Chondrocyte (in vitro differentiated cells): ENCODE data around the gene COL6A1. TPM values are rescaled to one million over a fixed set of nuclear protein-coding genes. Genes with fewer than 3 reads are reported as not detected.

Experiments used
- DNase-seq: peaks from one replicate; pipeline ENCODE4 v3.0.0; 2021; ENCODE audit warnings: mixed read lengths, low spot score
- H3K27ac Mint-ChIP-seq: one replicate; pipeline ENCODE4 v1.8.0; 2021; ENCODE audit warnings: mild to moderate bottlenecking, moderate library complexity, mixed read lengths; ENCODE audit not compliant: unreplicated experiment
- H3K27me3 Mint-ChIP-seq: 2 replicates; pipeline ENCODE4 v1.8.0; 2021; ENCODE audit warnings: low read depth, mixed read lengths
- H3K36me3 Mint-ChIP-seq: 2 replicates; pipeline ENCODE4 v1.8.0; 2021; ENCODE audit warnings: low read depth, mixed read lengths
- H3K4me1 Mint-ChIP-seq: 2 replicates; pipeline ENCODE4 v1.8.0; 2021; ENCODE audit warnings: low read depth, mild to moderate bottlenecking, mixed read lengths
- H3K4me3 Mint-ChIP-seq: one replicate; pipeline ENCODE4 v1.8.0; 2021; ENCODE audit warnings: mild to moderate bottlenecking, moderate library complexity, mixed read lengths; ENCODE audit not compliant: unreplicated experiment
- H3K9me3 Mint-ChIP-seq: 2 replicates; pipeline ENCODE4 v1.8.0; 2021; ENCODE audit warnings: low read depth, mixed read lengths
- total RNA-seq: library from RNA; stranded (reverse); gene quantifications from 3 replicates; pipeline ENCODE4 v1.2.1, GENCODE V29; 2021
- TF ChIP-seq, protein P1 (sequence below): fragments of 200-600 bp; sonication (generic); IDR thresholded peaks from 2 replicates; pipeline ENCODE4 v1.5.0; 2021; ENCODE audit warnings: antibody characterized with exemption, mild to moderate bottlenecking, moderate library complexity

The COL6A1 gene
- total RNA-seq, 1 donor from 2014 or later = 1,052 TPM

- H3K36me3 Mint-ChIP-seq = peaks cover 16% of the 10 kb centered on the region
- H3K4me3 Mint-ChIP-seq = peak overlapping the region; percentile 64
- peaks cover 17% of the 10 kb centered on the region for H3K4me1 Mint-ChIP-seq
- peak overlapping the region; percentile 79 for H3K27ac Mint-ChIP-seq
- no peak for DNase-seq
- TF ChIP-seq, protein P1, sequence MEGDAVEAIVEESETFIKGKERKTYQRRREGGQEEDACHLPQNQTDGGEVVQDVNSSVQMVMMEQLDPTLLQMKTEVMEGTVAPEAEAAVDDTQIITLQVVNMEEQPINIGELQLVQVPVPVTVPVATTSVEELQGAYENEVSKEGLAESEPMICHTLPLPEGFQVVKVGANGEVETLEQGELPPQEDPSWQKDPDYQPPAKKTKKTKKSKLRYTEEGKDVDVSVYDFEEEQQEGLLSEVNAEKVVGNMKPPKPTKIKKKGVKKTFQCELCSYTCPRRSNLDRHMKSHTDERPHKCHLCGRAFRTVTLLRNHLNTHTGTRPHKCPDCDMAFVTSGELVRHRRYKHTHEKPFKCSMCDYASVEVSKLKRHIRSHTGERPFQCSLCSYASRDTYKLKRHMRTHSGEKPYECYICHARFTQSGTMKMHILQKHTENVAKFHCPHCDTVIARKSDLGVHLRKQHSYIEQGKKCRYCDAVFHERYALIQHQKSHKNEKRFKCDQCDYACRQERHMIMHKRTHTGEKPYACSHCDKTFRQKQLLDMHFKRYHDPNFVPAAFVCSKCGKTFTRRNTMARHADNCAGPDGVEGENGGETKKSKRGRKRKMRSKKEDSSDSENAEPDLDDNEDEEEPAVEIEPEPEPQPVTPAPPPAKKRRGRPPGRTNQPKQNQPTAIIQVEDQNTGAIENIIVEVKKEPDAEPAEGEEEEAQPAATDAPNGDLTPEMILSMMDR = no peak
- H3K9me3 Mint-ChIP-seq = no peaks in the 10 kb centered on the region
- H3K27me3 Mint-ChIP-seq = no peaks in the 10 kb centered on the region
Observed at GRCh38 chr21:45984584-45985095, 3.1 kb downstream of the COL6A1 start.

- H3K4me3 Mint-ChIP-seq = peak overlapping the region; percentile 64
- peak; percentile 92 for DNase-seq
- peaks cover 18% of the 10 kb centered on the region for H3K36me3 Mint-ChIP-seq
- no peaks in the 10 kb centered on the region for H3K9me3 Mint-ChIP-seq
- H3K27me3 Mint-ChIP-seq = no peaks in the 10 kb centered on the region
- peak overlapping the region; percentile 43 for H3K27ac Mint-ChIP-seq
- TF ChIP-seq, protein P1 = no peak
- peaks cover 17% of the 10 kb centered on the region for H3K4me1 Mint-ChIP-seq
Observed at GRCh38 chr21:45985471-45986315, 4.1 kb downstream of the COL6A1 start.

DNA sequence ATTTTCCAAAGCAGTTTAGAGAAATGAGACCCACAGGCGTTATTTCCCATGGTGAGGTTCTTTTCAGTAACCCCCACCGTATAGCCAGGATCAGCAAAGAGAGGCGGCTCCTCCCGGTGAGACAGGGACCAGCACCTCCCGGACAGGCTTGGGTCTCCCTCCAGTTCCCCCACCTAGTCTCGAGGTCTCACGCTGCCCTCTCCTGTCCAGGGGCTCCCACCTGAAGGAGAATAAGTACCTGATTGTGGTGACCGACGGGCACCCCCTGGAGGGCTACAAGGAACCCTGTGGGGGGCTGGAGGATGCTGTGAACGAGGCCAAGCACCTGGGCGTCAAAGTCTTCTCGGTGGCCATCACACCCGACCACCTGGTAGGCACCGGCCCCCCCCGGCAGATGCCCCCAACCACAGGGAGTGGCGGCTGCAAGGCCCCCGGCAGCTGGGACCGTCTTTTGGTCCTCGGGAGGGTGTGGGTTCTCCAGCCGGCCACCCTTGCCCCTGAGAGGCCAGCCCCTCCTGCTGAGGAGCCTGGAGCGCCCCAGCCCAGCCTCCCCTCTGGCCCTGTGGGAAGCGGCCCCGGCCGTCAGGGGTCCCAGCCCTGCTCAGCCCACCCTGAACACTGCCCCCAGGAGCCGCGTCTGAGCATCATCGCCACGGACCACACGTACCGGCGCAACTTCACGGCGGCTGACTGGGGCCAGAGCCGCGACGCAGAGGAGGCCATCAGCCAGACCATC, 4.9 kb downstream of the COL6A1 start:
- H3K4me3 Mint-ChIP-seq = no peak overlapping the region
- peaks cover 18% of the 10 kb centered on the region for H3K36me3 Mint-ChIP-seq
- TF ChIP-seq, protein P1 = no peak
- H3K9me3 Mint-ChIP-seq = no peaks in the 10 kb centered on the region
- H3K4me1 Mint-ChIP-seq = peaks cover 17% of the 10 kb centered on the region
- DNase-seq = peak; percentile 87
- no peak overlapping the region for H3K27ac Mint-ChIP-seq
- no peaks in the 10 kb centered on the region for H3K27me3 Mint-ChIP-seq

GRCh38 chr21:45987121-45987711, 5.6 kb downstream of the COL6A1 start:
- DNase-seq = peak; percentile 91

More at GRCh38 chr21:45987121-45987711, 5.6 kb downstream of the COL6A1 start:
- peaks cover 17% of the 10 kb centered on the region for H3K4me1 Mint-ChIP-seq
- no peak overlapping the region for H3K27ac Mint-ChIP-seq
- TF ChIP-seq, protein P1 = no peak
- H3K27me3 Mint-ChIP-seq = no peaks in the 10 kb centered on the region
- peaks cover 20% of the 10 kb centered on the region for H3K36me3 Mint-ChIP-seq
- no peaks in the 10 kb centered on the region for H3K9me3 Mint-ChIP-seq
- no peak overlapping the region for H3K4me3 Mint-ChIP-seq
